RWPE1 (cell line): Measurements from ENCODE around the gene RALGAPA2.
A peak's percentile ranks its signal among the peaks of the same experiment; 100 is the strongest.

Source experiments
- CTCF ChIA-PET: fragments of 350-600 bp; sonication (Branson Sonifier 250); formaldehyde crosslinking; extraction: SDS; loops from one replicate; lab custom pipeline; 2021; lab: Yijun Ruan, JAX
- POLR2A ChIA-PET: fragments of 400-600 bp; formaldehyde crosslinking; extraction: SDS; loops from one replicate; lab custom pipeline; 2020; ENCODE audit warnings: antibody characterized with exemption; ENCODE audit not compliant: low non-redundant PET; lab: Yijun Ruan, JAX
- DNase-seq: peaks from one replicate; pipeline ENCODE4 v3.0.0; 2012; ENCODE audit warnings: low spot score
- H3K27ac ChIP-seq: fragments of 450-650 bp; 2 replicates; pipeline ENCODE4 v1.5.1; 2017
- CTCF ChIP-seq: fragments of 450-650 bp; conservative IDR thresholded peaks from 2 replicates; pipeline ENCODE4 v1.5.1; 2017; ENCODE audit warnings: low read depth, mild to moderate bottlenecking

The RALGAPA2 gene

GRCh38 chr20:20489054-20489453 lies 223.4 kb downstream of the RALGAPA2 start:
- no peak overlapping the region for H3K27ac ChIP-seq
- no peak for TF ChIP-seq CTCF
- no peak for DNase-seq
- ChIA-PET POLR2A (no interaction called here), CTCF (interaction anchor here (0.6 kb wide), 1 partner anchor 13 kb away, joined by 3 read pairs; no protein-coding TSS in a partner anchor)

- H3K27ac ChIP-seq, result no peak overlapping the region
- ChIA-PET CTCF (interaction anchor here (0.6 kb wide), 1 partner anchor 12 kb away, joined by 3 read pairs; no protein-coding TSS in a partner anchor), POLR2A (no interaction called here)
- no peak for TF ChIP-seq CTCF
- DNase-seq, result no peak
Observed at GRCh38 chr20:20488388-20488787, 224.1 kb downstream of the RALGAPA2 start.

GRCh38 chr20:20487811-20488210 lies 224.6 kb downstream of the RALGAPA2 start:
- H3K27ac ChIP-seq, result no peak overlapping the region
- no peak for TF ChIP-seq CTCF
- DNase-seq, result no peak
- CTCF ChIA-PET, result no interaction called here
- POLR2A ChIA-PET, result no interaction called here

- DNase-seq, result no peak
- POLR2A ChIA-PET, result interaction anchor here (0.5 kb wide), 1 partner anchor 9 kb away, joined by 3 read pairs; no protein-coding TSS in a partner anchor
- CTCF ChIA-PET, result no interaction called here
- TF ChIP-seq CTCF, result no peak
- no peak overlapping the region for H3K27ac ChIP-seq
Observed at GRCh38 chr20:20483328-20483727, 229.1 kb downstream of the RALGAPA2 start.

- ChIA-PET POLR2A (no interaction called here), CTCF (interaction anchor here (0.6 kb wide), 1 partner anchor 217 kb away, joined by 3 read pairs; no protein-coding TSS in a partner anchor)
- no peak for TF ChIP-seq CTCF
- DNase-seq, result no peak
- H3K27ac ChIP-seq, result no peak overlapping the region
Observed at GRCh38 chr20:20482453-20482852, 230.0 kb downstream of the RALGAPA2 start.

GRCh38 chr20:20480689-20481088 lies 231.8 kb downstream of the RALGAPA2 start:
- ChIA-PET POLR2A (no interaction called here), CTCF (no interaction called here)
- no peak for TF ChIP-seq CTCF
- no peak overlapping the region for H3K27ac ChIP-seq
- DNase-seq, result peak; percentile 75
